Epithelial cell of proximal tubule (primary cell): ENCODE measurements around the gene KCNF1. TPM values are rescaled to one million over a fixed set of nuclear protein-coding genes. Genes with fewer than 3 reads are reported as not detected.

Source experiments
- DNase-seq: peaks from one replicate; pipeline ENCODE4 v3.0.0-alpha.2; 2011; ENCODE audit warnings: low read depth
- H3K4me3 ChIP-seq: 2 replicates; pipeline ENCODE4 v1.5.1; 2011; ENCODE audit warnings: low read depth, mild to moderate bottlenecking, low read length
- total RNA-seq: library from RNA; depleted of rRNA; stranded (reverse); fragments of >200 nt; gene quantifications from 2 replicates; pipeline ENCODE4 v1.2.3, GENCODE V29; 2015
- TF ChIP-seq, protein P1 (sequence below): conservative IDR thresholded peaks from 2 replicates; pipeline ENCODE4 v1.5.1; 2012; ENCODE audit warnings: low read depth, mild to moderate bottlenecking, low read length

KCNF1 gene
- total RNA-seq, 1 donor from 2014 or later: 1.3 TPM

DNA sequence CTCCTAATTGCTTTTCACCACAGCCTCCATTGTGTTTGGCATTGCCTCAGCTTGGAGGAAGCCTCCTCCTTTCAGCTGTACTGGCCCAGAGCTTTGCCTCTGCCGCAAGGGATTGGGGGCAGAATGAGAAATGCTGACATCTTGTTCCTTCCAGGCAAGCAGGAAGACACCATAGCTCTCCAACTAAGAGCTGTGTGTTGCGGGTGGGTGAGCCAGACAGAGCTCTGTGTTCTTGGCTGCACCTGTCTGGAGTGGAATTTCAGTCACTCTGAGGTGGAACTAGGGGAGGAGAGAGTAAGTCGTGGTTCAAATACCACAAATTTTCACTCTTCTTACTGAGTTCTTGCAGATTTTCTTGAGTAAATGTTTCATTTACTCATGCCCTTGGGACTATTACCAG lies 36.6 kb upstream of the KCNF1 start:
- TF ChIP-seq, protein P1, sequence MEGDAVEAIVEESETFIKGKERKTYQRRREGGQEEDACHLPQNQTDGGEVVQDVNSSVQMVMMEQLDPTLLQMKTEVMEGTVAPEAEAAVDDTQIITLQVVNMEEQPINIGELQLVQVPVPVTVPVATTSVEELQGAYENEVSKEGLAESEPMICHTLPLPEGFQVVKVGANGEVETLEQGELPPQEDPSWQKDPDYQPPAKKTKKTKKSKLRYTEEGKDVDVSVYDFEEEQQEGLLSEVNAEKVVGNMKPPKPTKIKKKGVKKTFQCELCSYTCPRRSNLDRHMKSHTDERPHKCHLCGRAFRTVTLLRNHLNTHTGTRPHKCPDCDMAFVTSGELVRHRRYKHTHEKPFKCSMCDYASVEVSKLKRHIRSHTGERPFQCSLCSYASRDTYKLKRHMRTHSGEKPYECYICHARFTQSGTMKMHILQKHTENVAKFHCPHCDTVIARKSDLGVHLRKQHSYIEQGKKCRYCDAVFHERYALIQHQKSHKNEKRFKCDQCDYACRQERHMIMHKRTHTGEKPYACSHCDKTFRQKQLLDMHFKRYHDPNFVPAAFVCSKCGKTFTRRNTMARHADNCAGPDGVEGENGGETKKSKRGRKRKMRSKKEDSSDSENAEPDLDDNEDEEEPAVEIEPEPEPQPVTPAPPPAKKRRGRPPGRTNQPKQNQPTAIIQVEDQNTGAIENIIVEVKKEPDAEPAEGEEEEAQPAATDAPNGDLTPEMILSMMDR: no peak
- no peak overlapping the region for H3K4me3 ChIP-seq
- no peak for DNase-seq

DNA sequence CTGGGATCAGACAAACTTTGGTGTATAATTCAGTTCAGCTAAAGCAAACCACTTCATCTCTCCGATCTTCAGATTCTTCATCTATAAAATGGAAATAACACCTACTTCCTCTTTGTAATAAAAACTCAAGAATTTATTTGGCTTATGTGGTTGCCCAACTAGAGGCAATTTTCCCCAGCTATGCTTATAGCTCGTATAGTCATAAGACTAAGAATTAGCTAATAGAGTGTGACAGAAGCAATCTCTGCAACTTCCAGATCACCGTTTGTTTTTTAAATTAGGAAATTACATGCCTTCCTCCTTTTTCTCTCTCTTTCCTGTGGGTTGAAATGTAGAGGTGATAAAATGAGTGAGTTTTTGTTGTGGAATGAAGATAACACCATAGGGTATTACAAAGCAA lies 35.3 kb upstream of the KCNF1 start:
- TF ChIP-seq, protein P1: no peak
- DNase-seq: no peak
- H3K4me3 ChIP-seq: no peak overlapping the region

DNA sequence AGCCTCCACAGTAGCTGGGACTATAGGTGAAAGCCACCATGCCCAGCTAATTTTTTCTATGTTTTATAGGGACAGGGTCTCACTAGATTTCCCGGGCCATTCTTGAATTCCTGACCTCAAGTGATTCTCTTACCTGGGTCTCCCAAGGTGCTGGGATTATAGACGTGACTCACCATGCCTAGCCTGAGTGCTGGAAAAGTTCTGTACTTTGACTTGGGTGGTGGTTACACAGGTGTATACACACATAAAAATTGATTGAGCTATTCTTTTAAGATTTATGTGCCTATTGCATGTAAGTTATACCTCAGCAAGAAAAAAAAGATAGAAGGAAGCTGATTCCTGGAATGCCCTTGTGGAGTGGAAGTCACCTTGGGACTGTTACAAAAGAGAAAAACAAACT lies 34.8 kb upstream of the KCNF1 start:
- TF ChIP-seq, protein P1: no peak
- DNase-seq: no peak
- H3K4me3 ChIP-seq: no peak overlapping the region

DNA sequence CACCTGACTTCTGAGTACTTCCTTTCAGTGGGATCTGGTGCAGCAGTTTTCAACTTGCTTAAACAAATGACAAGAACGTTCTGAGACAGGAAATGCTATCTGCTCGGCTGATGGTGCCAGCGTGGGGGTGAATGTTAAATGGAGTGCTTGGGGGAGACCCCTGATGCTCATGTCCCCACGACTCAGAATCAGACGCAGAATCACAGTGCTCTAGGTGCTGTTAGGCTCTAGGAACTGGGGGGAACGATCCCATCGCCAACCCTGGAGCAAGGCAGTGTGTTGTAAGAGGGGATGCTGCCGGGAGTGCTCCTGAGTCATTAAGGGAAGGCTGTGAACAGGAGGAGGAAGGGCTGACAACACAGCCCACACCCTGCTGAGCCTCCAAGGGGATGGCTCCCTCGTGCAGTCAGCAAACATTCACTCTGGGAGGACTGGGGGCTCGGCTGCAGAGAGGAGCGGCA lies 34.1 kb upstream of the KCNF1 start:
- no peak for DNase-seq
- TF ChIP-seq, protein P1: no peak
- H3K4me3 ChIP-seq: no peak overlapping the region

DNA sequence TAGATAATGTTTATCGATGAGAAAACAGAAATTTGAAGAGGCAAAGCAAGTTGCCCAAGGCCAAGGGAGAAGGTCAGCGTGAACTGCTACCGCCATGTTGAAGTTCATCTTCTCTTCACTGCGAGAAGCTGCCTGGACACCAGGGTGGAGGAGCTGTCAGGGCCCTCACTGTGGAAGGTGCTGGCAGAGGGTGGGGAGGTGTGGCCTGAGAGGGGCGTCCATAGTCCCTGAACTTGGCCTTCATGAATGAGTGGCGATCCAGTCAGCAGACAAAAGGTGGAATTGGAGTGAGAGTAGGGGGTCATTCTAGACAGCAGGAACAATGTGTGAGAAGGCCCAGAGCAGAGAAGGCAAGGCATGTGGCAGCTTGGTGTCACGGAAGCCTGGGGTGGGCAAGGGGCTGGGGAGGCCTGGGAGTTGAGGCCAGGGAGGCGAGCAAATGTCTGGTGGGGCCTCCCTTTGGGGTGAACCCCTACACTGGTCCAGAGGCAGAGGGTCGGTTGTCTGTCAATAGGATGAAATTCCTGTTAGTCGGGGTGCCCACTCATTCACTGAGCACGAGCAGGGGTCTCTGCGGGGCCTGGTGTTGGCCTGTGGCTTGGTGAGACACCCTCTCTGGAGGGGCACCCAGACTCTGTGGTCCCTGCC lies 33.3 kb upstream of the KCNF1 start:
- H3K4me3 ChIP-seq: no peak overlapping the region
- TF ChIP-seq, protein P1: no peak
- DNase-seq: no peak

DNA sequence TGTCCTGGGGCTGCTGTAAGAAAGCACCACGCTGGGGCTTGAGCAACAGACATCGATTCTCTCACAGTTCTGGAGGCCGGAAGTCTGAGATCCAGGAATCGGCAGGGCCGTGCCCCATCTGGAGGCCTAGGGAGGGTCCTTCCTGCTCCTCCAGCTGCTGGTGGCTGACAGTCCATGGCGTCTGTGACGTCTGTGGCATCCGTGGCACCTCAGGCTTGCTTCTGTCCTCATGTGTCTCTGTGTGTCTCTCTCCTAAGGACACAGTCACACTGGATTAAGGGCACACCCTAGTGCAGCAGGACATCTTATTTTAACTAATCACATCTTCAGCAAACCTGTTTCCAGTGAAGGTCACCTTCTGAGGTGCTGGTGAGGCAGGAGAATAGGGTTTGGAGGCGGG lies 32.6 kb upstream of the KCNF1 start:
- H3K4me3 ChIP-seq: no peak overlapping the region
- DNase-seq: no peak
- TF ChIP-seq, protein P1: no peak
